ENCODE data around the gene IL1RAP. TPM values are rescaled to one million over a fixed set of nuclear protein-coding genes. Genes with fewer than 3 reads are reported as not detected.

The IL1RAP gene
- total RNA-seq, 1 donor from 2014 or later = 8.2 TPM

DNA sequence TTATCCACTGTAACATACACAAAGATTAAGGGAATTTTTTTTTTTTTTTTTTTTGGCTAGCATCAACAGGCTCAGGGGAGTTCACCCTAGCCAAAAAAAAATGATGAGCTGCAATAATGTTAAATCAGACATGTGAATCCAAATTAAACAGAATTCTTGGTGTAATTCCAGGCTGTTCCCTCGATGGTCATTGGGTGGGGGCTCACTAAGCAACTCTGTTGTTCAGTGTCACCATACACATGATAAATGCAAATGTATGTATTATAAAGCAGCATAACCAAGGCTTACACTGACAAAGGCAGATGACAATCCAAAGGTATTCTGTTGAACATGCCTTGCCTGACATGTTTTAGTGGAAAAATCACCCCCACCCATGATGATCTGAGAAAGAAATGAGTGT is 29.0 kb downstream of the IL1RAP start:
- H3K4me1 Mint-ChIP-seq (ENCODE audit: unreplicated experiment) = no peaks in the 10 kb centered on the region

DNA sequence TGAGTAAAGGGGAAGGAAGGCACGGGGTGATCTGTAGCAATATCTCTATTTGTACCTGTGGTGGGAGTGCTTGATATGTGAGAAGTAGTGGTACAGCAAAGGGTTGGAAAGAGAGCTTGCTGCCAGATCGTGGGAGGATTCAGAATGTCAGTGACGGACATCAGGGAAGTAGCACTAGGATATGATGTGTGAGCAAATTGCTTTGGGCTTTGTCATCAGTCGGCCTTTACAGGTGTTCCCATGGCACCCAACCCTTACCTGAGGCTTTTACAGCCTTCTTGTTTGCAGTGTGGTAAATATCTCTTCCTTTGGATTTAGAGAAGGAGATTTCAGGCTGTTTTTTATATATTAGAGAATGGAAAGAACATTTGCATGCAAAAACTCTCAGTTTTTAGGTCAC is 29.8 kb downstream of the IL1RAP start:
- no peaks in the 10 kb centered on the region for H3K4me1 Mint-ChIP-seq (ENCODE audit: unreplicated experiment)
- DNase-seq (ENCODE audit: extremely low spot score, unreplicated experiment) = no peak

More for the DNA sequence above, 29.0 kb downstream of the IL1RAP start:
- Mint-ChIP-seq H3K27ac (no peak overlapping the region), H3K4me3 (no peak overlapping the region), H3K27me3 (peaks cover 8% of the 10 kb centered on the region), H3K36me3 (no peaks in the 10 kb centered on the region), H3K9me3 (no peaks in the 10 kb centered on the region)
- DNase-seq (ENCODE audit: extremely low spot score, unreplicated experiment) = no peak
- TF ChIP-seq, protein P1, sequence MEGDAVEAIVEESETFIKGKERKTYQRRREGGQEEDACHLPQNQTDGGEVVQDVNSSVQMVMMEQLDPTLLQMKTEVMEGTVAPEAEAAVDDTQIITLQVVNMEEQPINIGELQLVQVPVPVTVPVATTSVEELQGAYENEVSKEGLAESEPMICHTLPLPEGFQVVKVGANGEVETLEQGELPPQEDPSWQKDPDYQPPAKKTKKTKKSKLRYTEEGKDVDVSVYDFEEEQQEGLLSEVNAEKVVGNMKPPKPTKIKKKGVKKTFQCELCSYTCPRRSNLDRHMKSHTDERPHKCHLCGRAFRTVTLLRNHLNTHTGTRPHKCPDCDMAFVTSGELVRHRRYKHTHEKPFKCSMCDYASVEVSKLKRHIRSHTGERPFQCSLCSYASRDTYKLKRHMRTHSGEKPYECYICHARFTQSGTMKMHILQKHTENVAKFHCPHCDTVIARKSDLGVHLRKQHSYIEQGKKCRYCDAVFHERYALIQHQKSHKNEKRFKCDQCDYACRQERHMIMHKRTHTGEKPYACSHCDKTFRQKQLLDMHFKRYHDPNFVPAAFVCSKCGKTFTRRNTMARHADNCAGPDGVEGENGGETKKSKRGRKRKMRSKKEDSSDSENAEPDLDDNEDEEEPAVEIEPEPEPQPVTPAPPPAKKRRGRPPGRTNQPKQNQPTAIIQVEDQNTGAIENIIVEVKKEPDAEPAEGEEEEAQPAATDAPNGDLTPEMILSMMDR (conservative IDR thresholded peaks at IDR 0.05) = no peak

DNA sequence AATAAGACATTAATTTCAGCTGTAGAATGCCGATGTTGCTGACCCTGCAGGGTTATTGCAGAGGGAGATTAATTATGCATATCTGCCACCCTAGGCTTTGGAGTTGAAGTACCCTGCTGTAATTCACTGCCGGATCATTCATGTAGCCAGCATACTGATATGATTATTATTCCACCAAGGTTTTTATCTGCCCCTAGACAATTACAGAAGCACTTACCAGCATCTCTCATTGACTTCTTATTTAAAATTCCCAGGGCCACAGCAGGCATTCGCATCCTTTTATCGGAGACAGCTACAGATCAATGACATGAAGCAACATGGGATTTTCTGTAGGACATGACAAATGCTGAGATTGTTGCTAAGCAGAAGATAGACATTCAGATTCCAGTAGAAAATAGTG is 31.3 kb downstream of the IL1RAP start:
- H3K27ac Mint-ChIP-seq = no peak overlapping the region
- TF ChIP-seq, protein P1 (conservative IDR thresholded peaks at IDR 0.05) = no peak
- no peaks in the 10 kb centered on the region for H3K4me1 Mint-ChIP-seq (ENCODE audit: unreplicated experiment)
- DNase-seq (ENCODE audit: extremely low spot score, unreplicated experiment) = no peak
- no peaks in the 10 kb centered on the region for H3K9me3 Mint-ChIP-seq
- no peak overlapping the region for H3K4me3 Mint-ChIP-seq
- H3K27me3 Mint-ChIP-seq = peaks cover 8% of the 10 kb centered on the region
- no peaks in the 10 kb centered on the region for H3K36me3 Mint-ChIP-seq

More for the DNA sequence above, 29.8 kb downstream of the IL1RAP start:
- TF ChIP-seq, protein P1 (conservative IDR thresholded peaks at IDR 0.05) = no peak
- Mint-ChIP-seq H3K27ac (peak overlapping the region; percentile 76), H3K9me3 (no peaks in the 10 kb centered on the region), H3K36me3 (no peaks in the 10 kb centered on the region), H3K27me3 (peaks cover 8% of the 10 kb centered on the region), H3K4me3 (peak overlapping the region; percentile 0)

DNA sequence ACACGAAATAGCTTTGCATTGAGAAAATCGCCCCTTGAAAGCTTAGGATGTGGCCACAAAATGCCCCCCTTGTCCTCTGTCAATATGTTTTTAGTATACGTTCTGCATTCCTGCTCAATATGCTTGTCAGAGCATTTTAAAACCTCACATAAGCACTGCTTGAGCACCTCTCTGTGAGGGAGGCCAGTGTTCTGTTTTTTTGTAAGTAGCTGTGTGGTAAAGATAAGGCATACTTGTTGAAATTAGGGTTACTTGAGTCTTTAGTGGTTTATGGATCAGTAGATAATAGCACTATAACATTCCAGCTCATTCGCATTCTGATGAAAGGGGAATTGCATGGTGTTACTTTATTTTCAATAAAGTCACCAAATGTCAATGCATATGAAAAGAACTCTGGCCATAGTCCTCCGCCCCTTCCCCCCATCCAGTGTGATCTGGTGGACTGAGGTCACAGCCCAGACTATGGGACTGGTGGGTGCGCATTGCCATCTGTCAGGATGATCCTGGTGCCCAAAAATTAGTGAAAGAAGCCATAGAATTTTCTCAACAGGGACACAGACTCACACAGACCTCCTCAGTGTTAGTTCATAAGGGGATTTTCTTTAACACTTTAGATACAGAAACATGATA is 33.1 kb downstream of the IL1RAP start:
- no peak overlapping the region for H3K4me3 Mint-ChIP-seq
- H3K27ac Mint-ChIP-seq = no peak overlapping the region
- peaks cover 8% of the 10 kb centered on the region for H3K27me3 Mint-ChIP-seq
- TF ChIP-seq, protein P1 (conservative IDR thresholded peaks at IDR 0.05) = no peak
- no peaks in the 10 kb centered on the region for H3K36me3 Mint-ChIP-seq
- H3K9me3 Mint-ChIP-seq = no peaks in the 10 kb centered on the region
- no peak for DNase-seq (ENCODE audit: extremely low spot score, unreplicated experiment)
- H3K4me1 Mint-ChIP-seq (ENCODE audit: unreplicated experiment) = no peaks in the 10 kb centered on the region

DNA sequence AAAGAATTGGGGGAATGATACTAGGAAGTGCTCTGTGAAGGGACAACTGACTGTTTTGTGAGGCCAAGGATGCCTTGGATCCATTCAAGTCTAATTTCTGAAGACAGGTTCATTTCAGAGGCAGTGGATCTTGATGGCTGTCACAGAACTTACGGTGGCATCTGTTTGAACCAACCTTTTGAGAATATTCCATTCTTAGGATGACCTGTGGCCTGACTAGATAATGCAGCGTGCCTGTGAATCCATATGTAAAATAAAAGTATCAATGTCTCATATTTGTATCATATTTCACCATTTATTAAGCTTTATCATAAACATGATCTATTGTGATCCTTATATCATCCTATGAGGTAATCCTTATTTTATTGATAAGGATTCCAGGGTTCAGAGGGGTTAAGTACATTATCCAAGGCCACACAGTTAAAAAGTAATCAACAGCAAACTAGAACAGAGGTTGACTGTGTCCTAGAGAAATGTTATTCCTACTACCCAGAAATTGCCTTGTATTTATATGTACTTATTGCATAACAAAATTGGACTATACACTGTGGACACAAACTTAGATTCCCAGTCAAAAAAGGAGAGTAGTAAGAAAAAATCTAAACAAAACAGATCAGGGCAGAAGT is 34.3 kb downstream of the IL1RAP start:
- H3K4me1 Mint-ChIP-seq (ENCODE audit: unreplicated experiment) = no peaks in the 10 kb centered on the region
- DNase-seq (ENCODE audit: extremely low spot score, unreplicated experiment) = no peak
- peaks cover 8% of the 10 kb centered on the region for H3K27me3 Mint-ChIP-seq
- TF ChIP-seq, protein P1 (conservative IDR thresholded peaks at IDR 0.05) = no peak
- no peak overlapping the region for H3K4me3 Mint-ChIP-seq
- H3K9me3 Mint-ChIP-seq = no peaks in the 10 kb centered on the region
- peaks cover 2% of the 10 kb centered on the region for H3K36me3 Mint-ChIP-seq
- H3K27ac Mint-ChIP-seq = no peak overlapping the region
